Measurements from ENCODE around the gene CTNNA2. TPM values are rescaled to one million over a fixed set of nuclear protein-coding genes. Genes with fewer than 3 reads are reported as not detected.
A peak's percentile ranks its signal among the peaks of the same experiment; 100 is the strongest.

Gene CTNNA2
- total and polyA plus RNA-seq, 8 donors, result 0.08 to 0.56 (median 0.17) TPM; not detected in 2

GRCh38 chr2:80326861-80327260, 814.0 kb downstream of the CTNNA2 start:
- Histone ChIP-seq H3K27ac (no peak overlapping the region), H3K27me3 (peaks cover 0 to 26% of the 10 kb centered on the region in 2 donors), H3K4me3 (no peak overlapping the region), H3K4me1 (no peaks in the 10 kb centered on the region), H3K36me3 (no peaks in the 10 kb centered on the region), H3K9me3 (no peaks in the 10 kb centered on the region)
- no peak for DNase-seq
- ATAC-seq, result no peak
- no peak for TF ChIP-seq CTCF (IDR thresholded peaks at IDR 0.05)
- intact Hi-C loops (cut with DNase I), result loop anchor here in 1 of 2 donors (10.0 kb wide), 1 partner anchor 168 kb away; no protein-coding TSS in a partner anchor

- TF ChIP-seq CTCF (IDR thresholded peaks at IDR 0.05), result no peak
- H3K9me3 ChIP-seq, result no peaks in the 10 kb centered on the region
- ATAC-seq, result no peak
- H3K36me3 ChIP-seq, result no peaks in the 10 kb centered on the region
- H3K4me3 ChIP-seq, result no peak overlapping the region
- no peaks in the 10 kb centered on the region for H3K4me1 ChIP-seq
- peaks cover 0 to 13% of the 10 kb centered on the region in 2 donors for H3K27me3 ChIP-seq
- DNase-seq, result no peak
- H3K27ac ChIP-seq, result no peak overlapping the region
- intact Hi-C loops (cut with DNase I), result loop anchor here in 1 of 2 donors (10.0 kb wide), 1 partner anchor 167 kb away; no protein-coding TSS in a partner anchor
Observed at GRCh38 chr2:80328159-80328571, 815.3 kb downstream of the CTNNA2 start.

- Histone ChIP-seq H3K27ac (no peak overlapping the region), H3K36me3 (no peaks in the 10 kb centered on the region), H3K27me3 (no peaks in the 10 kb centered on the region), H3K4me3 (no peak overlapping the region), H3K9me3 (no peaks in the 10 kb centered on the region), H3K4me1 (no peaks in the 10 kb centered on the region)
- DNase-seq, result no peak
- no peak for TF ChIP-seq CTCF (IDR thresholded peaks at IDR 0.05)
- intact Hi-C loops (cut with DNase I), result loop anchor here in 1 of 2 donors (10.0 kb wide), 1 partner anchor 165 kb away; no protein-coding TSS in a partner anchor
- no peak for ATAC-seq
Observed at GRCh38 chr2:80329491-80329890, 816.6 kb downstream of the CTNNA2 start.

GRCh38 chr2:80330527-80331450, 817.9 kb downstream of the CTNNA2 start:
- intact Hi-C loops (cut with DNase I), result no loop called here
- peak in 1 of 4 donors; percentile 31 for DNase-seq
- no peaks in the 10 kb centered on the region for H3K9me3 ChIP-seq
- no peak overlapping the region for H3K4me3 ChIP-seq
- TF ChIP-seq CTCF (IDR thresholded peaks at IDR 0.05), result no peak
- H3K4me1 ChIP-seq, result no peaks in the 10 kb centered on the region
- no peaks in the 10 kb centered on the region for H3K36me3 ChIP-seq
- no peak for ATAC-seq
- no peaks in the 10 kb centered on the region for H3K27me3 ChIP-seq
- H3K27ac ChIP-seq, result no peak overlapping the region

GRCh38 chr2:80333886-80334285, 821.0 kb downstream of the CTNNA2 start:
- Histone ChIP-seq H3K4me3 (no peak overlapping the region), H3K27ac (no peak overlapping the region), H3K36me3 (no peaks in the 10 kb centered on the region), H3K4me1 (no peaks in the 10 kb centered on the region), H3K27me3 (no peaks in the 10 kb centered on the region), H3K9me3 (peaks cover 0 to 3% of the 10 kb centered on the region in 2 donors)
- DNase-seq (peak in 1 of 4 donors; percentile 34), ATAC-seq (no peak)
- no peak for TF ChIP-seq CTCF (IDR thresholded peaks at IDR 0.05)
- intact Hi-C loops (cut with DNase I), result no loop called here

Data from left lung (tissue), 10 donors.